GDM1 (cell line): Measurements from ENCODE around the gene INSIG2.
A peak's percentile ranks its signal among the peaks of the same experiment; 100 is the strongest.

ENCODE experiments used
- DNase-seq: peaks from one replicate; lab custom pipeline; 2025; lab: John Stamatoyannopoulos, UW

INSIG2 gene

DNA sequence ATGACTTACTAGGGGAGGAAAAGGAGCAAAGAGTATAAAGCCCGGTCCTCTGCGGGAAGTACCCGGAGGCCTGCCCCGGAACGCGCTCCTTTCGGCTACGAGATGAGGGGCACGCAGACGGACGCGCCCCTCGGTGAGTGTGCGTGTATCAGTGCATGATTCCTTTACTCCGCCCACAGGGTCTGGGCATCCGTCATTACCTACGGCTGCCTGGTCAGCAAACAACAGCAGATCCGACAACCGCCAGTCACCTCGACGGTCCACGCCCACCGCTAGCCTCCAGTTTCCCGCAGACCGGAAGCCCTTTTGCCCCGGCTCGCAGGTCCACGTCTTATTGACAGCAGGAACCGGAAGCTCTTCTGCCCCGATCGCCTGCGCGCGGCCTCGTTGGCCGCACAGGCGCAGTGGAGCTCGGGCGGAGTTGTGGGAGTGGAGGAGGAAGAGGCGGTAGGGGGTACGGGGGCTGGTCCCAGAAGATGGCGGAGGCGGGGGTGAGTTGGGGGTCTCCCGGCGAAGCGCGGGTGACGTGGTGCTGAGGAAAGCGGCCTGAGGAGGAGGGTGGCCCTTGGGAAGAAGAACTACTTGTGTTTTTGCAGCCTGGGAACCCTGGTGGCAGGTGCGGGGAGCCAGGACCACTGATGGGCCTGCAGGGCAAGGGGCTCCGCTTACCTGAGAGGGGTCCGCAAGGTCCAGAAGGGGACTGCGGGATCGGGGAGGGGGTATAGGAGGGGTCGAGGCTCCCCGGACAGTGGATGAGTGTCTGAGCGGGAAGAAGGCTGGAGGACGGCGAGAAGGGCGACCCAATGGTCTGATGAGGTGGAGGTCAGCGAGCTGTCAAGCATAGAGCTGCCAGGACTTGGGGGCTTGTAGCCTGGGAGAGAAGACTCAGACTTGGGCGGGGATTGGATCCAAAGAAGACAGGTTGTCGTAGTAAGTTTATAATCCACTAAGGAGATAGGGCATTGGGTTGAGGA is at the start of gene INSIG2:
INSIG2 (plus strand) TSS at position 421 of the 974 bp plus-strand sequence. CDS start 8,086 bp downstream, outside the sequence.
- peak; percentile 94 for DNase-seq

DNA sequence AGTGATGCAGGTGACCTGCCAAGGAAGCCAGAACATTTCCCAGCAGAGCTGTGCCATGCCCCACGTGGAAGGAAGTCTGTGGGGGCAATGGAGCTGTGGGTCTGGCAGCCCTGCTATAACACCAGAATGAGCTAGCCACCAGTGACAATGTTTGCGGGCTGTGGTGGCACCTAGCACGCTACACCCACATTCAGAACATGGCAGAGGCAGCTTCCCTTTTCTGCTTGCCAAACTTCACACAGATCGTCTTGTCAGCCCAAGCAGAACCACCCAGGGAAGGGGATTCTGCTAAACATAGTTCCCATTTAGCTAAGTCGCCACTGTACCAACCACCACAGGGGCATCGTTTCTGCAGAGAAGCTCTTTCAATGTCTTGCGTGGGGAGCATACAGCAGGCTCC is 47.4 kb upstream of the INSIG2 start:
- DNase-seq: no peak

DNA sequence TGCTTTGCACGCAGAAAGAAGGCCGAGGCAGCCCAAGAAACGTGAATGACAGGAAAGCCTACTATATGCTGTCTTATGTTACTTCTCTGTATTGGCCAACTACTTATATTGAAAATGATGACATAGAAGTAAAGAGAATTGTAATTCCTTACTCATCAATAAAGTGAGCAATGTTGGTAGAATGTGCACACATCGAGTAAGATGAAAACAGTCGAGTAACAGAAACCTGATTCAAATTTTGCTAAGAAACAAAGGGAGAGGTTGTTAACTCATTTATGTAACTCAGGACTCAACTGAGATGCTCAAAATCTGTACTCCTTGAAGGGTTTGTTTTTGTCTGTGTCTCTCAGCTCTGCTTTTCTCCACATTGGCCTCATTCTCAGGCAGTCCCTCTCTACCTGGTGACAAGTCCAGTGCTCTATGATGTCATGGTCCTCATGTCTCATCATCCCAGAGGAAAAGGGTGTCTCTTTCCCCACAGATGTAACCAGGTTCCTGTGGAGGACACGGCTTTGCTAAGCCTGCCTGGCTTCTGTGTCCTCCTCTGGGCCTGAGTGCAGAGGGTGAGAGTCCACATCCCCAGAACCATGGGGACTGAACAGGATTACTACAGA is 44.1 kb upstream of the INSIG2 start:
- DNase-seq: no peak

DNA sequence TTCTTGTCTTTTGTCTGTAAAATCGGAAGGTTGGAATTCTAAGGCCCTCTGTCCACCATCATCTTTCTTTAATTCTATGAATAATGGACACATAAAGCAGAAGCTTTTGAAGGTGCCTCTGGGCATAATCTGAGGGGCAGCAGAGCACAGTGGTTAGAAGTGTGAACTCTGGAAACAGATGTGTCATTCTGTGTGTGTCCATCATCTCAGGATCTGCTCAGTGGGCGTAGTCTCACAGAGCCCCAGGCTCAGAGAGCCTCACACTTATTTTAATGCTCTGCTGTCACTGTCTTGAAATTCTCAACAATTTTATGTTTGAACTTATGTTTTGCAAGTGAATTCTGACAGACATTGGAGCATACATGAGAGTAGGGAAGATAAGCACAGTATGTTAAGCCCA is 43.4 kb upstream of the INSIG2 start:
- DNase-seq: no peak

DNA sequence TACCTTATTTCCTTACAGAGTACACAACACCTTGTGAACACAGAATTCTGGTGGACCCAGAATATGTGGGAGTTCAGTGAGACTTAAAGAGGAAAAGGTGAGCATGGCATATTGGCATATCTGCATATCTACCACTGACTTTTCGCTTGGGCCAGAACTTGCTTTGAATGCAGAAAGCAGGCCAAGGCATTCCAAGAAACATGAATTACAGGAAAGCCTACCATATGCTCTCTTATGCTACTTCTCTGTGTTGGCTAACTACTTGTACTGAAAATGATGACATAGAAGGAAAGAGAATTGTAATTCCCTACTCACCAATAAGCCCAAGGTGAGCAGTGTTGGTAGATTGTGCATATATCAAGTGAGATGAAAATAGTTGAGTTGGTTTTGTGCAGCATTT is 43.0 kb upstream of the INSIG2 start:
- no peak for DNase-seq

DNA sequence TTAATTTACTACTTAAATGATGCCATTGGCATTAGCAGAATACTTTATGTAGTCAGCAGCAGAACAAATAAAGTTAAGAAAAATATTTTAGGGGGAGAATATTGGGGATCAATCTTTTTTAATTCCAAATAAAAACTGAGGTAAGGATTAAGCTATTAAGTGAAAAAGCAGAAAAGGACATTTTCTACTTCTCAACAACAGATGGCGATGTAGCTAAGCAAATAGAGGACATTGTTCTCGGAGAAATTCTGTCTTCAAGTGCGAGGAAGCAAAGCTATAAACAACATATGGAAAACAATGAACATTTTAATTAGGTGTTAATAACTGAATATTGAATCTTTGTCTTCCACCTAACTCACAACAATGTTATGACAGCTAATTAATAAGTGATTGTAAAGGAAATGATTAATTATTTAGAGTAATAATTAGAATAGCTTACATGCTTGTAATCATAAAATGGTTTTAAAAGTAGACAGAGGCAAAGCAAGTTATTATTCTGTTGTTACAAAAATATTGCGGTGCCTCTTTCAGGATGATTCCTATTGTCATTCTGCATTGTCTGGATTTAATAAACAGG is 41.5 kb upstream of the INSIG2 start:
- DNase-seq: no peak

DNA sequence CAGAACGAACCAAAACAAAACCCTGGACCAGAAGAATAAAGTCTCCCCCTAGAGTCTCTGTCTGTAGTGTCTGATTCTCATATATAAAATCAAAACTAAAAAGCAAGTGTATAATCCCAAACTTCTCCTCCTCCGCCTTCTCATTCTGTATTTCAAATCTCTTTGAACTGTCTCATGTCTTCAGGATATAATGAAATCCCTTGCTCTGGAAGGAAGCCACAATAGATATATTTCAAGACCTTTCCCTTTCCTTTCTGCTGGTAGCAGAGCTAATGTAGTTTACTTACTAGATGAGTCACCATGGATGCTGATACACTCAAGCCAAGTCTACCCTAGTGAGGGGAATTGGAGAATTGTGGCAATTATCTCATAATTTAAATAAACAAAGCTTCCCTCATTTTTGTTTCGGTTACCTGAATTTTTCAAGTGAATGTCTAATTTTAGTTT is 40.9 kb upstream of the INSIG2 start:
- DNase-seq: no peak

DNA sequence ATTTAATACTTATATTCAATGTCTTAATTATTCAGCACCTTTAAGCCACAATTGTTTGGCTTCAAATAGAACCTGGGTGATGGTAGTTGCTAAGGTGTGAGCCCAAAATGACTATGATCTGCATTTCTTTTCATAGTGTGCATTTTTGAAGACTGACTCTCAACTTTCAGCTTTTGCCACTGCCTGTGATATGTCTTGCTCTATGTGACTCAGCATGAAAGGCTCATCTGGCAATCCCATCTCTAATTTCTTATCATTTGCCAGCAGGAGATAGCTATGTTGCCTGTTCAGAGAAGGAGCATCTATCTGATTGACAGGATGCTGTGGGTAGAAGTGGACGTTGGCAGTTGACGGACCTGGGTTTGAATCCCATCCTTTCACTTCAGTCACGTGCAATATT is 39.9 kb upstream of the INSIG2 start:
- no peak for DNase-seq

DNA sequence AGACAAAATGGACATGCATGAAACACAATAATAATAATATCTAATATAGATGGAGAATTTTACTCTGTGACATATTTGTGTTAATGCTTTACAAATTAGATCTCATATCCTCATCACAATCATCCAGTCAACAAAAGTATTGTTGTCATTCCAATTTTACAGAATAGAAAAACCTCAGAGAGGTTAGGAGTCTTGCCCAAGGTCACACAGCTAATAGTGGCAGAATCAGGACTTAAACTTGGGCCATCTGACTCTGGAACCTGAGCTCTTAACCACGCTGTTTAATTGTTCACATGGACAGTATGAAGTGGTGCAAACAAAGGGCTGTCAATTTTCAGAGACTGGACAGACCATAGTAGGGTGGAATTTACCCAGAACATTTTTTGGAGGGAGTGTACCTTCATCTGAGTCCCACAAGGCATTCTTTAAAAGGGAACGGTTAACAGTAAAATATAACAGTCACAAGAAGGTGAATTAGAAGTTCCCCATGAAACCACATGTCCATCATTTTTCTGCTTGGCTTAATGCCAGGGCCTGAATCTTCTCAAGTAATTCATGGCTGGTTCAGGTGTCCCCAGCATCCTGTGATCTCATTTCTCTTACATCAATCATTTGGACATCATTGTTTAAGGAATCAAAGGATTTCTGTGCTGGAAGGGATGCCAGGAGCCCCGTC is 39.0 kb upstream of the INSIG2 start:
- DNase-seq: no peak

DNA sequence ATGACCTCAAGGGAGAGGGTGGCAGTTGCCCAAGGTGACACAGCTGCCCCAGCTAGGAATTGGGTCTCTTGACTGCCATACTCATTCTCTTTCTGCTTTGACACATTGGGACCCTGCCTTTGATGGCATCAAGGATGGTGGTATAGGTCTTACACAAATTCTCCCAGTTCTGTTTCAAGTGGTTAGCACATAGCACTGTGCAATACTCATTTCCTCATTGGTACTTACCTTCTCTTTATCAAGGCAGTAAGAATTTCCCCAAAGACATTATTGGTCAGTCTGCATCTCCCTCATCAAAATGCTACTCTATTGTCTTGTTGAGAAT is 38.5 kb upstream of the INSIG2 start:
- no peak for DNase-seq

DNA sequence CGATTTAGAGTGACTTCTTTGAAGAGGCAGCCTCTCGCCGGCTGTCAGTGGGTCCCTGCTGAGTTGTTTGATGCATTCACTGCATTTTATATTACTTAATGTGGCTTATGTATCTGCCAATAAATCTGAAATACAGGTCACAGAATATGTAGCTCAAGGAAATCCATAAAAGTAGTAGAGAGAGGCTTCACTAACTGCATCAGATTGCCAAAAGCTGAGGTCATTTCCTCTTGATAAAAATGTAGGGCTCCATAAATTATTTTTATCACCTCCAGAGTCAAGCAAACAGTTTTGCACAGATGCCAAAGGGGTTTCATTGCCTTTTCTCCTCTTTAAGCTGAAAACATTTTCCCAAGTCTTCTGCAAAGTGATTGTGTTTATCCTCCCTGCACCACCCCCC is 37.9 kb upstream of the INSIG2 start:
- DNase-seq: no peak

DNA sequence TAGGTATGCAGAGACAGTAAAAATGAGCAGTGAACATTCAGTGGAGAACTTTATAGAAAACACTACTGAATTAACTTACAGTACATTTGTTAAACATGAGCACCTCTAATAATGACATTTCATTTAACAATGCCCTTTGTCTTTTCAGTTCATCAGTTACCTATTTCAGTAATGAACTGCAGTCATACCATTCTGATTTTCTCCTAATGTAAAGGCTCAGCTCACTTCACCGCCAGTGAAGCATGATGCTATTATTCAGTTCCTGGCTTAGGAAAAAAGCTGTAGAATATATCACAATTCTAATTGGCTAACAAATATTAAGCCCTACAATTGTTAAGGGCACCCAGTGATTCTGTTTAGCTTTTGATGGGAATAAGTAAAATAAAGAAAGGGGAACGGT is 37.3 kb upstream of the INSIG2 start:
- no peak for DNase-seq

DNA sequence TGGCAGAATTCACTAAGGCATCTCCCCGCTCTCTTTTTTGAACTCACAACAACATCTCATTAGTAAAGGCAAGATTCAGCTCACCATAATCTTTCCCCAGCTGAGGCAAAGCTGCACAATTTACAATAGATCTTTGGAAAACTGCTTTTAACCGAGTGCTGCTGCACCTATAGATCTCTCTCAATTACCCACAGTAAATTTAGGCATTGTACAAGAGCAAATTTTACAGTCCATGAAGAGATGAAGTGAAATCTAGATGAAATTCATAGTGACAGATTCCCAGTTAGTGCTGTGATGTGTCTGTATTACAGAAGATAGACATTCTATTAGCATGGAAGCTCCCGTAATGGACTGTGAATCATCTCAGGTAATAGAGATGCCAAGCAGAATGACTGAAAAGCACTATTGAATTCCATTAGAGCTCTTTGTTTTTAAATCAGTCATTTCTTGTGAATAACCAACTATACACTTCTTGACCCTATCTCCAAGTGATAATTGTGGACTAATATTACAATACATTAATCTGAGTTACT is 36.4 kb upstream of the INSIG2 start:
- no peak for DNase-seq

DNA sequence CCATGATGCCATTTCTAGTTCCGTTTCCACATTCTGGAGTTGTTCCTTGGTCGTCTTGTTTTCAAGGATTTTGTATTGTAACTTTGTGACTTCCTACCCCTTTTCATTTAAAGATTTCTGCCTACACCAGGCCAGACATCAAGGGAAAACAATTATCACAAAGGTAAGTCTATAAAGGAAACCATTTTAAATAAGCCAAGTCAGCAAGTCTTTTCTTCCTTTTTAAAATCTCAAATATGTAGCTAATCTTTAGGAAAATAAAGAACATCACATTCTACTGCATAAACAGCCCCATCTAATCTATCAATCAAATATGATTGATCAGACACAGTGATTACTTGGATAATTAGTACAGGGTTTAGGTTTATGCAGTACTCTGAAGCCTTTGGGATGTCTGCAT is 35.8 kb upstream of the INSIG2 start:
- no peak for DNase-seq

DNA sequence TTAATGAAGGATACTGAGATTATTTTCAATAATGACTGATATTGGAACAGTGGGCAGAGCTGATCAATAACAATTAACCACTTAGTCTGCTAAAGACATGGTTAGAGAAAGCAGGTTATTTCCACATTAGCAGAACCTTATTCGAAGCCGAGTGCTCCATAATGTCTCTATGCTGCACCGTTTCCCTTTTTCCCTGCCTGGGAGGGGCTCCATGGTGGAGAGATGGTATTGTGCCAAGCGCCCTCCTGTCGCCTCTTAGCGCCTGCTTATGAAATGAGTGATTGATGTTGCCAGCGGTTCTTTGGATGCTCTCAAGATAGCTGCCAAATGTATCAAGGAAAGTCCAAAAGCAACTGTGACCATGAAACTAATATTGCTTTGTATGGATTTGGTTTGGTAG is 34.6 kb upstream of the INSIG2 start:
- no peak for DNase-seq

DNA sequence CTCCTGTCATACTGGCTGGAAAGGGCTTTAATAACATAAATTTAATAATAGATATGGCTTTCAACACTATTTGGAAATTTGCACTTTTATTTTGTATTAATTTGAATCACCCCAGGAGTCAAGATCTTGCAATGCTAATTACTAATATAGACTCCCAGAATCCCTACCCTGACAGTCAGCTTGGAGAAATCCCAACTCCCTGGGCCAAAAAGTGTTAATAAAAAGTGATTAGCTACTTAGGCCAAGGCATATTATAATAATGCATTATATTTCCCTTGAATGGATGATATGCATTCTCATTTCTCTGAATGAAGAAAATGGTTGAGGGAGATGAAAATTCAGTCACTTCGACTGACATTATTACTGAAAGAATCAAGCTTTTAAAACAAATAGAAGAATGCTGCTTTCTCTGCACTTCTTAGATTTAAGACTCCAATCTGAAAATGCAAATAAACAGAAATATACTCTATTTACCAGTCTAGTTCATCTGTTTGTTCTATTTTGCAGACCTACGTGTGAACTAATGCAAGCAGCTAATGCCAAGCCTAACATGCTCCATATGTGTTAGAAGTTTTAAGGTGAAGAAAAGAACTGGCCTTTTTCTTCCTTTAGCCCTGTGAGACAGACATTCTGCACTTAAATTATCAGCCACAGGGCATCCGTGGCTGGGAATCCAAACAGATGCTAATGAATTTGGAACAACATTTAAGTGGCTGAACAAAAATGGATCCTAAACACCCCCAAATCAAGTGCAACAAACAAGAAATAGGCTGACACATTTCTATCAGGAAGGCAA is 33.9 kb upstream of the INSIG2 start:
- DNase-seq: no peak

DNA sequence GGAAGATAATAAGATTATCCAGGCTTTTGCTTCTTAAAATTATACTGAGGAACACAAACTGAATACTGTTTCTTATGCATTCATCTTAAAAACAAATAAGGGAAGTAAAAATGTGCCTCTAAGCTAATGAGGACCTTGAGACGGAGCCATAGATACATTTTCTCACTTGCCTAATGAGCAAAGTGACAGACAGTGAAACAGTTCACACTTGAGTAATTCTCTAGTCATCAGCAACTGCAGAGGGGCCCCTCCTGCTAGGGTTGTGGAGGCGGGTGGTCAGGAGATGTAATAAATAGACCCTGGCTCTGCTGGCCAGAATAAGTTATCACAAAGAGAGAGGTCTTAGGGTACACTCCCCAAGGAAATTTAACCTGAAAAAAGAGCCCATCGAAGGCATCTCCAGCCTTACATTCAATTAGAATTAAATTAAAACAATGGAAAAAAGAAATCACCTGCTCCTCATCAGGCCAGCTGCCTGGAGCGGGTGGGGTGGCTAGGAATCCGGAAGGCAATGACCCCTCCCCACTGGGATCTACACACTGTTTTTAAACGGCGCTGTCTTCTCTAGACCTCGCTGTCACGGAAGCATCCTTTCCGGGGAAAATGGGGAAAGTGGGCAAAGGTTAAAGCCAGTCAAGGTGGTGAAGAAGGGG is 32.6 kb upstream of the INSIG2 start:
- DNase-seq: no peak

DNA sequence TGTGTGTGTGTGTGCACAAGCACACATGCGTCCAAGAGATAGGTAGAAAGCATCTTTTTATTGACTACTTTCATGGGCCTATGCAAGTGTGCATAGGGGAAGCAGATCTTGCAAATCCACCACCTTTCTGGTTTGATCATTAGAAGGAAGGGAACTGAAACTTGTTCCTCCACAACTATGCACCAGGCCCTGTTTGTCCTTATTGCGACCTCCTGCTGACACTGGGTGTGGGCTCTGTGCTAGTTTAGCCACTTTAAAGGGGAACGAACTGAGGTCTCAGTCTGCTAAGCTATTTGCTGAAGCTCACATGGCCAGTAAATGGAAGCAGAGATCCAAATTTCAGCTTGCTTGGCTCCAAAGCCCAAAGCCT is 32.1 kb upstream of the INSIG2 start:
- no peak for DNase-seq

DNA sequence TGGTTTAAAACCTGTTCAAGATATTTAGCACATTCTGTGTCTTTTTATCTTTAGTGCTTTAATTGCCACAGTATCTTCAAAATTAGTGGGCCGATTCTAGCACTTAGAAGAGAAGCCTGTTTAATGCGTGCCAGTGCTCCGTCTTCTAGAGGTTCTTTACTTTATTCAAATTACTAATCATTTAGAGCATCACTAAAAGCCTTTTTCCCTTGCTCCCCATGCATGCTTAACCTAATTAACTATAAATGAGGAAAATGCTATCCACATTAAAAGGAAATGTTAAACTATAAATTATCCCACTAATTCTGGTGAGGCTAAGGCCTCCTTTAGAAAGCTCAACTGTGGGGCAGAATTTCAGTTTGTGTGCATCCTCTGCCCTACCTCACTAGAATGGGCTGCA is 31.5 kb upstream of the INSIG2 start:
- DNase-seq: no peak

DNA sequence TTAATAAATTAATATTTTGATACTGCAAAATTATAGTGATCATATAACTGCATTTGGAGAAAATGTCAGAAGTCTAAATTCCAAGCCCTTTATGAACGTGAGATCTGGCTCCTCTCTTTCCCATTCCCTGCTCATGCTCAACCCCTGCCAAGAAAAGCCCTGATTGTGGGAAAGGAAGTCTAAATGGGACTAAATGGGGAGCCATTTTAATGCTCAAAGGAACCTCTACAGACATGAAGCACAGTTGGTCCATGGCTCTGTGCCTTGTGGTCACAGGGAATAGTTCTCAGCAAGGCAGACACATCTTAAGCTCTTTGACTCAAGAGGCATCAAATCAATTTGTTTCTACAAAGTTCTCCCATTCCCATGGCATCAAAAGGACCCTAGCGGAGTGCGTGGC is 29.3 kb upstream of the INSIG2 start:
- DNase-seq: no peak

DNA sequence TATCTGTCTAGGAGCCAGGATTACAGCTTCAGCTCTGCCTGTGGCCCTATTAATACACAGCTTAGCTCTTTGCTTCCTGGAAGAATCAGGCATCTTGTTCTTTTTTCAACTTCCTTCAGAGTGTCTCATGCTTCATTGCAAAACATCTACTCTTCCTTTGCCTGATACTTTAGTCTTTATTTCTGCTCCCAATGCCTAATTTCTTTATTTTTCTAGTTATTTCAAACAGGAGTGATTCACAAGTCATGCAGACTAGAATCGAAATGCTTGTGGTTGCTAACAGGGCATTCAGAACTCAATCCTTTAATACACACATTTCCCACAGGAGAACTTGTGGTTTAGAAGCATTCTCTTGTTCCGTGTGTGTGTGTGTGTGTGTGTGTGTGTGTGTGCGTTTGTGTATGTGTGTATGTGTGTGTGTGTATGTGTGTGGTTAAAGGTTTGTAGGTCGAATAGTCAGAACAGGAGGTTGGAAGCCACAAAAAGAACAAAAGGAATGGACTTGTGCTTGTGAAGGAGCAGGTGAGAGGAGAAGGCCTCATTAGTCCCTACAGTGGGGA is 28.3 kb upstream of the INSIG2 start:
- DNase-seq: no peak
